HG03108 (cell line): ENCODE data around the gene CYBA.

Experiments used
- ATAC-seq: cut with Tn5 transposase; IDR thresholded peaks from one replicate; pipeline ENCODE4 v1.9.1; 2021; ENCODE audit warnings: moderate library complexity; ENCODE audit not compliant: unreplicated experiment

The CYBA gene

GRCh38 chr16:88650749-88651275, at the start of gene CYBA:
TSS of gene CYBA (minus strand) at chr16:88651053. CDS start at chr16:88651013, 40 bp downstream.
- peak; percentile 63 for ATAC-seq

GRCh38 chr16:88700322-88700635, 49.4 kb upstream of the CYBA start:
- no peak for ATAC-seq

- no peak for ATAC-seq
Observed at GRCh38 chr16:88699180-88699579, 48.3 kb upstream of the CYBA start.

- ATAC-seq, result no peak
Observed at GRCh38 chr16:88698646-88699045, 47.8 kb upstream of the CYBA start.

GRCh38 chr16:88697831-88698615, 47.2 kb upstream of the CYBA start:
- no peak for ATAC-seq

GRCh38 chr16:88697116-88697830, 46.4 kb upstream of the CYBA start:
- no peak for ATAC-seq

GRCh38 chr16:88696441-88696840, 45.6 kb upstream of the CYBA start:
- no peak for ATAC-seq

- no peak for ATAC-seq
Observed at GRCh38 chr16:88695753-88696152, 44.9 kb upstream of the CYBA start.

- no peak for ATAC-seq
Observed at GRCh38 chr16:88695218-88695617, 44.4 kb upstream of the CYBA start.

- no peak for ATAC-seq
Observed at GRCh38 chr16:88694221-88695087, 43.6 kb upstream of the CYBA start.

GRCh38 chr16:88693420-88694177, 42.7 kb upstream of the CYBA start:
- ATAC-seq, result no peak

- ATAC-seq, result no peak
Observed at GRCh38 chr16:88692861-88693260, 42.0 kb upstream of the CYBA start.

- ATAC-seq, result no peak
Observed at GRCh38 chr16:88691924-88692560, 41.2 kb upstream of the CYBA start.

GRCh38 chr16:88691129-88691813, 40.4 kb upstream of the CYBA start:
- ATAC-seq, result no peak

GRCh38 chr16:88690341-88691128, 39.7 kb upstream of the CYBA start:
- ATAC-seq, result no peak

- no peak for ATAC-seq
Observed at GRCh38 chr16:88688013-88688778, 37.3 kb upstream of the CYBA start.

- no peak for ATAC-seq
Observed at GRCh38 chr16:88687676-88688012, 36.8 kb upstream of the CYBA start.

GRCh38 chr16:88687254-88687576, 36.4 kb upstream of the CYBA start:
- no peak for ATAC-seq
